SK-N-SH treated with all-trans-retinoic acid at 6 μM for 48 hours (cell line): ENCODE measurements around the gene SLC6A6.

ENCODE experiments used
- ARNTL ChIP-seq: fragments of 450-650 bp; formaldehyde crosslinking; IDR thresholded peaks from 2 replicates; pipeline ENCODE4 v1.5.0; 2020; ENCODE audit warnings: low read depth, mild to moderate bottlenecking, moderate library complexity, borderline replicate concordance
- CREB5 ChIP-seq: fragments of 250-450 bp; sonication (Bioruptor Pico); IDR thresholded peaks from 2 replicates; pipeline ENCODE4 v1.5.1; 2020; ENCODE audit warnings: low read depth, mild to moderate bottlenecking, moderate library complexity
- CSDC2 ChIP-seq: fragments of 250-450 bp; sonication (Bioruptor Pico); IDR thresholded peaks from 2 replicates; pipeline ENCODE4 v1.5.0; 2020; ENCODE audit warnings: mild to moderate bottlenecking, moderate library complexity
- ESRRG ChIP-seq: fragments of 250-450 bp; sonication (Bioruptor Pico); IDR thresholded peaks from 2 replicates; pipeline ENCODE4 v1.6.1; 2021; ENCODE audit warnings: mild to moderate bottlenecking
- ISL1 ChIP-seq: fragments of 250-450 bp; sonication (Bioruptor Pico); IDR thresholded peaks from 2 replicates; pipeline ENCODE4 v2.1.2; 2022; ENCODE audit warnings: mild to moderate bottlenecking, moderate library complexity
- PATZ1 ChIP-seq: fragments of 250-450 bp; sonication (Bioruptor Pico); IDR thresholded peaks from 2 replicates; pipeline ENCODE4 v1.8.0; 2020; ENCODE audit warnings: mild to moderate bottlenecking, moderate library complexity, borderline replicate concordance
- PPARA ChIP-seq: fragments of 250-450 bp; sonication (Bioruptor Pico); IDR thresholded peaks from 2 replicates; pipeline ENCODE4 v1.5.0; 2020; ENCODE audit warnings: mild to moderate bottlenecking, borderline replicate concordance
- RARB ChIP-seq: fragments of 250-450 bp; sonication (Bioruptor Pico); IDR thresholded peaks from 2 replicates; pipeline ENCODE4 v1.8.0; 2021; ENCODE audit warnings: mild to moderate bottlenecking, moderate library complexity
- TSHZ2 ChIP-seq: fragments of 250-450 bp; sonication (Bioruptor Pico); IDR thresholded peaks from 2 replicates; pipeline ENCODE4 v1.5.0; 2020; ENCODE audit warnings: mild to moderate bottlenecking, moderate library complexity
- ZFP3 ChIP-seq: fragments of 250-450 bp; sonication (Bioruptor Pico); IDR thresholded peaks from 2 replicates; pipeline ENCODE4 v1.5.0; 2020; ENCODE audit warnings: mild to moderate bottlenecking, moderate library complexity
- ZNF70 ChIP-seq: fragments of 450-650 bp; formaldehyde crosslinking; IDR thresholded peaks from 2 replicates; pipeline ENCODE4 v1.5.0; 2020; ENCODE audit warnings: mild to moderate bottlenecking, moderate library complexity
- ZNF8 ChIP-seq: fragments of 450-650 bp; formaldehyde crosslinking; IDR thresholded peaks from 2 replicates; pipeline ENCODE4 v1.5.0; 2020; ENCODE audit warnings: mild to moderate bottlenecking, moderate library complexity

GRCh38 chr3:14518432-14518802 lies 116.0 kb downstream of the SLC6A6 start:
- TF ChIP-seq CSDC2 (CRISPR knock-in tag) (no peak), ISL1 (CRISPR knock-in tag) (no peak), PATZ1 (CRISPR knock-in tag) (no peak), ARNTL (CRISPR knock-in tag) (no peak), ESRRG (no peak), ZFP3 (CRISPR knock-in tag) (no peak), CREB5 (CRISPR knock-in tag) (no peak), RARB (CRISPR knock-in tag) (no peak), ZNF8 (CRISPR knock-in tag) (no peak), ZNF70 (CRISPR knock-in tag) (no peak), PPARA (CRISPR knock-in tag) (no peak), TSHZ2 (CRISPR knock-in tag) (no peak)
